Measurements from ENCODE around the gene HYAL3. TPM values are rescaled to one million over a fixed set of nuclear protein-coding genes. Genes with fewer than 3 reads are reported as not detected.
A peak's percentile ranks its signal among the peaks of the same experiment; 100 is the strongest.

The HYAL3 gene
- total RNA-seq, 1 experiment from 2014 or later = 10.3 TPM

DNA sequence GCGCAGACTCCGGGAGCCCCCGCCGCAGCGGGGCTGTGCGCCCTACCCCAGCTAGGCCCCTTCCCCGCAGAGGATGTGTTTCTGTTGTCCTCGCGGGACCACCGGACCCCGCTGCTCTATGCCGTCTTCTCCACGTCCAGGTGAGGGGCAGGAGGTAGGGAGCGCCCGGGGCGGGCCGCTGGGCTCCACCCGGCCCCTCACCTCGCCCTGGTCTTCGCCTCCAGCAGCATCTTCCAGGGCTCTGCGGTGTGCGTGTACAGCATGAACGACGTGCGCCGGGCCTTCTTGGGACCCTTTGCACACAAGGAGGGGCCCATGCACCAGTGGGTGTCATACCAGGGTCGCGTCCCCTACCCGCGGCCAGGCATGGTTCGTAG lies 25.5 kb downstream of the HYAL3 start (continued):
- TF ChIP-seq, protein P1, sequence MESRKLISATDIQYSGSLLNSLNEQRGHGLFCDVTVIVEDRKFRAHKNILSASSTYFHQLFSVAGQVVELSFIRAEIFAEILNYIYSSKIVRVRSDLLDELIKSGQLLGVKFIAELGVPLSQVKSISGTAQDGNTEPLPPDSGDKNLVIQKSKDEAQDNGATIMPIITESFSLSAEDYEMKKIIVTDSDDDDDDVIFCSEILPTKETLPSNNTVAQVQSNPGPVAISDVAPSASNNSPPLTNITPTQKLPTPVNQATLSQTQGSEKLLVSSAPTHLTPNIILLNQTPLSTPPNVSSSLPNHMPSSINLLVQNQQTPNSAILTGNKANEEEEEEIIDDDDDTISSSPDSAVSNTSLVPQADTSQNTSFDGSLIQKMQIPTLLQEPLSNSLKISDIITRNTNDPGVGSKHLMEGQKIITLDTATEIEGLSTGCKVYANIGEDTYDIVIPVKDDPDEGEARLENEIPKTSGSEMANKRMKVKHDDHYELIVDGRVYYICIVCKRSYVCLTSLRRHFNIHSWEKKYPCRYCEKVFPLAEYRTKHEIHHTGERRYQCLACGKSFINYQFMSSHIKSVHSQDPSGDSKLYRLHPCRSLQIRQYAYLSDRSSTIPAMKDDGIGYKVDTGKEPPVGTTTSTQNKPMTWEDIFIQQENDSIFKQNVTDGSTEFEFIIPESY (IDR thresholded peaks at IDR 0.05; ENCODE audit: extremely low read depth, insufficient replicate concordance, low read length) = no peak
- TF ChIP-seq EZH2phosphoT487 (IDR thresholded peaks at IDR 0.05; ENCODE audit: borderline replicate concordance) (no peak), ZFX (IDR thresholded peaks at IDR 0.05) (no peak), SIN3A (IDR thresholded peaks at IDR 0.05; ENCODE audit: low read depth) (no peak), EZH2 (IDR thresholded peaks at IDR 0.05) (no peak)
- TF ChIP-seq, protein P2, sequence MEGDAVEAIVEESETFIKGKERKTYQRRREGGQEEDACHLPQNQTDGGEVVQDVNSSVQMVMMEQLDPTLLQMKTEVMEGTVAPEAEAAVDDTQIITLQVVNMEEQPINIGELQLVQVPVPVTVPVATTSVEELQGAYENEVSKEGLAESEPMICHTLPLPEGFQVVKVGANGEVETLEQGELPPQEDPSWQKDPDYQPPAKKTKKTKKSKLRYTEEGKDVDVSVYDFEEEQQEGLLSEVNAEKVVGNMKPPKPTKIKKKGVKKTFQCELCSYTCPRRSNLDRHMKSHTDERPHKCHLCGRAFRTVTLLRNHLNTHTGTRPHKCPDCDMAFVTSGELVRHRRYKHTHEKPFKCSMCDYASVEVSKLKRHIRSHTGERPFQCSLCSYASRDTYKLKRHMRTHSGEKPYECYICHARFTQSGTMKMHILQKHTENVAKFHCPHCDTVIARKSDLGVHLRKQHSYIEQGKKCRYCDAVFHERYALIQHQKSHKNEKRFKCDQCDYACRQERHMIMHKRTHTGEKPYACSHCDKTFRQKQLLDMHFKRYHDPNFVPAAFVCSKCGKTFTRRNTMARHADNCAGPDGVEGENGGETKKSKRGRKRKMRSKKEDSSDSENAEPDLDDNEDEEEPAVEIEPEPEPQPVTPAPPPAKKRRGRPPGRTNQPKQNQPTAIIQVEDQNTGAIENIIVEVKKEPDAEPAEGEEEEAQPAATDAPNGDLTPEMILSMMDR (IDR thresholded peaks at IDR 0.05 in 2 of 3, conservative IDR thresholded peaks at IDR 0.05 in 1 of 3; ENCODE audit: borderline replicate concordance in 1 of 3, insufficient read depth in 1 of 3, low read depth in 2 of 3, low read length in 2 of 3) = no peak
- TF ChIP-seq, protein P3, sequence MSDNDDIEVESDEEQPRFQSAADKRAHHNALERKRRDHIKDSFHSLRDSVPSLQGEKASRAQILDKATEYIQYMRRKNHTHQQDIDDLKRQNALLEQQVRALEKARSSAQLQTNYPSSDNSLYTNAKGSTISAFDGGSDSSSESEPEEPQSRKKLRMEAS (IDR thresholded peaks at IDR 0.05) = no peak

DNA sequence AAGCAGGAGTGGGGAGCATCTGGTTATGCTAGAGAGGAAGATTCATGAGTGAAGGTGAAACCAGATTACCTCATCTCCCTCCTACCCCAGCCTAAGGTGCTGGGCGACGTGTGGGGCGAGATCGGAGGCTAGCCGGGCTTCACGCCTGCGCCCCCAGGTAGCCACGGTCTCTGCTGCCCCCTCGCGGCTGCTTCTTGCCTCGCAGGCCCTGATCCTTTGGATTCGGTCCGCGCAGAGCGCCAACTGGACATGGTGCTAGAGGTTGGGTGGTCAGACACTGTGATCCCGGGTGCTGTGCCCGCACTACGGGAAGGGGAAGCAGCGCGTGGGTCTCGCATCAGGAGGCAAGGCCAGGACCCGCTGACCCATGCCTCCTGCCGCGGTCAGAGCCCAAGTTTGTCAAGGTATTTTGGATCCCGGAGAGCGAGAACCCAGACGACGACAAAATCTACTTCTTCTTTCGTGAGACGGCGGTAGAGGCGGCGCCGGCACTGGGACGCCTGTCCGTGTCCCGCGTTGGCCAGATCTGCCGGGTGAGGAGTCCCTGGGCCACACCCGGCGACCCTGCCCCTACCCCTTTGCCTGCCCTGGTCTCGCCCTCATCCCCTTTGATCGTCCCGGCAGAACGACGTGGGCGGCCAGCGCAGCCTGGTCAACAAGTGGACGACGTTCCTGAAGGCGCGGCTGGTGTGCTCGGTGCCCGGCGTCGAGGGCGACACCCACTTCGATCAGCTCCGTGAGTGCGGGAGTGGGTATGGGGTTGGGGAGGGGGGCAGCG lies 26.1 kb downstream of the HYAL3 start:
- ChIA-PET POLR2A (no interaction called here), CTCF (interaction anchor here (1.8 to 2.4 kb wide), 2 partner anchors 13 to 78 kb away, joined by 8 to 9 read pairs; no protein-coding TSS in a partner anchor), RAD21 (ENCODE audit: low non-redundant PET in 1 of 2, low total read pairs in 2 of 2, uncharacterized antibody in 2 of 2, unreplicated experiment in 2 of 2) (interaction anchor here in 1 of 2 experiments (1.9 kb wide), 1 partner anchor 13 kb away, joined by 7 read pairs; no protein-coding TSS in a partner anchor)
- Histone ChIP-seq H3K4me3 (replicated peaks in 1 of 2; ENCODE audit: low read depth in 1 of 2, low read length in 2 of 2) (peak overlapping the region; percentile 43 to 57), H3K79me2 (ENCODE audit: insufficient read depth, low read length) (no peaks in the 10 kb centered on the region), H2AFZ (ENCODE audit: low read depth, low read length, poor library complexity, severe bottlenecking) (peak overlapping the region; percentile 82), H3K27ac (ENCODE audit: low read depth, low read length) (peak overlapping the region; percentile 27; the same call in 1 of the 2 replicates), H3K4me1 (ENCODE audit: control insufficient read depth in 1 of 2, insufficient read depth in 2 of 2, low read length in 2 of 2) (peaks cover 51 to 62% of the 10 kb centered on the region in 2 experiments), H3K9me2 (ENCODE audit: insufficient read depth) (no peaks in the 10 kb centered on the region), H3K9ac (ENCODE audit: low read length) (peak overlapping the region; percentile 56), H3K36me3 (ENCODE audit: control insufficient read depth in 1 of 2, insufficient read depth in 2 of 2, low read length in 2 of 2) (no peaks in the 10 kb centered on the region), H3K27me3 (ENCODE audit: insufficient read depth, low read length) (no peaks in the 10 kb centered on the region), H3K9me3 (ENCODE audit: control insufficient read depth in 1 of 2, insufficient read depth in 1 of 2, low read depth in 1 of 2, low read length in 2 of 2) (no peaks in the 10 kb centered on the region), H3K4me2 (ENCODE audit: low read length) (peak overlapping the region; percentile 96), H4K20me1 (ENCODE audit: insufficient read depth) (no peaks in the 10 kb centered on the region)
- BruUV-seq (replicated peaks) = no TSS peak
- intact Hi-C loops (cut with micrococcal nuclease) = loop anchor here (1.0 to 5.0 kb wide), 2 partner anchors 46 to 151 kb away; no protein-coding TSS in a partner anchor
- ATAC-seq = peak; percentile 62
- DNase-seq (ENCODE audit: low read depth, low spot score) = no peak
- TF ChIP-seq, protein P4, sequence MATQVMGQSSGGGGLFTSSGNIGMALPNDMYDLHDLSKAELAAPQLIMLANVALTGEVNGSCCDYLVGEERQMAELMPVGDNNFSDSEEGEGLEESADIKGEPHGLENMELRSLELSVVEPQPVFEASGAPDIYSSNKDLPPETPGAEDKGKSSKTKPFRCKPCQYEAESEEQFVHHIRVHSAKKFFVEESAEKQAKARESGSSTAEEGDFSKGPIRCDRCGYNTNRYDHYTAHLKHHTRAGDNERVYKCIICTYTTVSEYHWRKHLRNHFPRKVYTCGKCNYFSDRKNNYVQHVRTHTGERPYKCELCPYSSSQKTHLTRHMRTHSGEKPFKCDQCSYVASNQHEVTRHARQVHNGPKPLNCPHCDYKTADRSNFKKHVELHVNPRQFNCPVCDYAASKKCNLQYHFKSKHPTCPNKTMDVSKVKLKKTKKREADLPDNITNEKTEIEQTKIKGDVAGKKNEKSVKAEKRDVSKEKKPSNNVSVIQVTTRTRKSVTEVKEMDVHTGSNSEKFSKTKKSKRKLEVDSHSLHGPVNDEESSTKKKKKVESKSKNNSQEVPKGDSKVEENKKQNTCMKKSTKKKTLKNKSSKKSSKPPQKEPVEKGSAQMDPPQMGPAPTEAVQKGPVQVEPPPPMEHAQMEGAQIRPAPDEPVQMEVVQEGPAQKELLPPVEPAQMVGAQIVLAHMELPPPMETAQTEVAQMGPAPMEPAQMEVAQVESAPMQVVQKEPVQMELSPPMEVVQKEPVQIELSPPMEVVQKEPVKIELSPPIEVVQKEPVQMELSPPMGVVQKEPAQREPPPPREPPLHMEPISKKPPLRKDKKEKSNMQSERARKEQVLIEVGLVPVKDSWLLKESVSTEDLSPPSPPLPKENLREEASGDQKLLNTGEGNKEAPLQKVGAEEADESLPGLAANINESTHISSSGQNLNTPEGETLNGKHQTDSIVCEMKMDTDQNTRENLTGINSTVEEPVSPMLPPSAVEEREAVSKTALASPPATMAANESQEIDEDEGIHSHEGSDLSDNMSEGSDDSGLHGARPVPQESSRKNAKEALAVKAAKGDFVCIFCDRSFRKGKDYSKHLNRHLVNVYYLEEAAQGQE (IDR thresholded peaks at IDR 0.05; ENCODE audit: low read depth) = no peak
- TF ChIP-seq POLR2AphosphoS5 (IDR thresholded peaks at IDR 0.05; ENCODE audit: low read depth, low read length) = peak; percentile 70
- TF ChIP-seq EGR1 (IDR thresholded peaks at IDR 0.05; ENCODE audit: low read depth) = no peak
- TF ChIP-seq SIN3A (IDR thresholded peaks at IDR 0.05; ENCODE audit: low read depth) = no peak
- TF ChIP-seq POLR2A (IDR thresholded peaks at IDR 0.05; ENCODE audit: borderline replicate concordance, extremely low read depth, insufficient read depth, insufficient read length) = no peak
- TF ChIP-seq TCF7L2 (IDR thresholded peaks at IDR 0.05; ENCODE audit: borderline replicate concordance, extremely low read depth, insufficient read depth, insufficient read length) = peak; percentile 89

Data from HCT116 (cell line).